HG03575 (cell line): ENCODE results near the gene CTCF.

ENCODE experiments used
- ATAC-seq: cut with Tn5 transposase; IDR thresholded peaks from one replicate; pipeline ENCODE4 v1.9.1; 2021; ENCODE audit not compliant: unreplicated experiment, insufficient number of reproducible peaks, low FRiP score; ENCODE audit errors: extremely low read depth

The CTCF gene

DNA sequence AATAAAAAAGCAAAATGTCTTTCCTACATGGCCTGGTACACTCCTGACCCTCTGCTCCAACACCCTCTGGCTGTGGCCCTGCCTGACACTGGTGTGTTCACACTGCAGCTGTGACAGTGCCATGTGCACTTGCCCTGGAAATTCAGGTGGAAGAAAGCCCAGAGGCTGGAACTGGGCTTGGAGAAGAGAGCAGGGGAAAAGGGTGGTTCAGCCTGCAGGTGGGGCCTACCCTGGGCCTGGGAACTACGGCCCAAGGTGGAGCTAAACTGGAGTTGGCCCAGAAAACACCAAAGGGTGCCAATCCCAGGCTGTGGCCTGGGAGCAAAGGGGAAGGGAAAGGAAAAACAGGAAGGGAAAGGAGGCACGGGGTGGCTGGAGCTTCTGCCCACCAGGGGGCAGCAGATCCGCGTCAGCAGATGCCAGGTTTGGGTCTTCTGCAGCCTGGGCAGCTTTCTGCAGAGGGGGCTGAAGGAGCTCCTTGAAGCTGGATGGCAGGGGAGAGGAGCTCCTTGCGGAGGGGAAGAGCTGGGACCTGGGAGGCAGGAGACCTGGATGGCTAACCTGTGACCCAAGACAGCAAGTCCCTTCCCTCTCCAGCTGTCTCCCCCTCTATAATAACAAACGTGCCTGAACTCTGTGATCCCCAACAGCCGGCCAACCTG lies 15.4 kb upstream of the CTCF start:
- no peak for ATAC-seq

DNA sequence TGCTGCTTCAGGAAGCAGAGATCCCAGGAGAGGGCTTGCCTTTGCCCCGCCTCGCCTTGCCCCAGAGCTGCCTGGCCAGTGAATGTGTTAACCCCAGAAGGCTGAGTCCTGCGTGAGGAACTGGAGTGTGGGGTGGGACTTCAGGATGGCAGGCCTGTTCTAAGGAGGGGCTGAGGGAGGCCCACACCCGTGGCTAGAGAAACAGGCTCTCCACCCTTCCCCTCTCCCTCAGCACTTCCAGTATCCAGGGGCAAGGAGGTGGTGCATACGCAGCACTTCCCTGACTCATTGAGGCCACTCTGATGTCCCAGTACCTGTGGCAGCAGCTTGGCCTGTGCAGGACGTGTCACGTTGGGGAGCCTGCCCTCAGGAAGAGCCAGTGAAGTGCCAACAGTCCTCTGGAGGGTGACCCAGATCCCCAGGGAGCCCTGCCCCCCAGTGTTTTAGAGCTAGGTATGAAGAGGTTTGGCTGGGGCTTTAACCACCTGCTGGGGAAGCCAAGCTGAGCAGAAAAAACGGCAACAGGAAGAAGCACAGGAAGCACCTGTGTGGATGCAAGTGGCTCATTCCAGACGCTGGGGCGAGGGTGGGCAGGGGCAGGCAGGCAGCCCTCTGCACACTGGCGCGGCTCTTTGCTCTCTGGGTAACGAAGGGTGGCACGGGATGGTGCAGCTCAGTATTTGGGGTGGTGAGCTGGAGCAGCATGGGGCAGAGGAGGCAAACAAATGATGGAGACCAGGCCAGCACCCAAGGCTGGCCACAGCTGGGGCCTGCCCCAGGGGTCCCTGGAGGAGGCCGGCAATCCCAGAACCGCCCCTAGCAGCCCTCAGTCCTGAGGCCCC lies 14.7 kb upstream of the CTCF start:
- no peak for ATAC-seq

DNA sequence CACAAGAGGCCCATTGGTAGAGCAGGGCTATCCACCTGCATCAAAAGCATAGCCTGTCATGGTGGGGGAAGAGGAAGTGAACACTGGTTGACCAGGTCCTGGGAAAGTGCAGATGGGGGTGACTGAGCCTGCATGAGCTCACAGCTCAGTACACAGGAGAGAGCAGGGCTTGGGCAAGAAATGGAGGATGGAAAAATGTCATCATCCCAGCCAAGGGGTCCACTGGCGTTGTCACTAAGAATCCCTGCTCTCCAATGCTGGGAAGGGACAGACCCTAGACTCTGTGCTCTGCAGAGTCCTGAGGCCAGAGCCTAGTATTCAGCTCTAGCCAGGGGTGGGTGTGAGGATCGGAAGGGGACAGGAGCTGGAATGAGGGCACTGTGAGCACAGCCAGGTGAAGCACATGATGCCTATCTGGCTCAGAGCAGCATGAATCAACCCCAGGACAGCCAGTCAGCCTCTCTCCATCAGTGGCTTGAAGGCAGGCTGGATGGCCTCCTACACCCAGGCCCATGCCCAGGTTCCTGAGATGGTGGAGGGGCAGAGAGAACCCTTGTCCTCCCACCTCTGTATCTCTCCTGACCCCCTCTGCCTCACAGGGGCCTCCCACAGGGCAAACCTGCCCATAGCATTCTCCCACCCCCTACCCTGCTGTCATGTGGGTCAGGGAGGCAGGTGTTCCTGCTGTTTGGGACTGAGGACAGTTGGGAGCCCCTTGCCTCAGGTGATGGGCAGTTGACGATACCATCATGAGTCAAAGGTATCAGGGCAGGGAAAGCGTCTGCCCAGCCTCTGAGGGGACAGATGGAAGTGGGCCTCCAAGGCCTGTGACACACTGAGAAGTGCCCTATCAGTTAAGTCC lies 13.8 kb upstream of the CTCF start:
- no peak for ATAC-seq

DNA sequence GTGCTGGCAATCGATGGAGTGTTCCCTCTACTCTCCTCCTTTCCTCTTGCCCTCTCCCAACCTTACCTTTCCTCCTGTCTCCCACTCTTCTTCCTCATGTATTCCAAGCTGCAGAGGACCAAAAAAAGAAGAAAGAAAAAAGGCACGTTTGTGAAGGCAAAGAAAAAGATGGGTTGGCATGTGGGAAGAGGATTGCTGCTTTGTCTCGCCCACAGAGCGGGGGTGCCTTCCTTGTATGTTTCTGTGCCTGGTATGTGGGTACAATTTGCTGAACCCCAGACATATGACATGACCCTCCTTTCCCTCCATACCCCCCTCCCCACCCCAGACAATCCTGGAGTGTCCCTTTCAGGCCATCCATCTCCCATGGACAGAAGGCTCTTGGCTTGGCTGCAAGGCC lies 13.1 kb upstream of the CTCF start:
- ATAC-seq: no peak

DNA sequence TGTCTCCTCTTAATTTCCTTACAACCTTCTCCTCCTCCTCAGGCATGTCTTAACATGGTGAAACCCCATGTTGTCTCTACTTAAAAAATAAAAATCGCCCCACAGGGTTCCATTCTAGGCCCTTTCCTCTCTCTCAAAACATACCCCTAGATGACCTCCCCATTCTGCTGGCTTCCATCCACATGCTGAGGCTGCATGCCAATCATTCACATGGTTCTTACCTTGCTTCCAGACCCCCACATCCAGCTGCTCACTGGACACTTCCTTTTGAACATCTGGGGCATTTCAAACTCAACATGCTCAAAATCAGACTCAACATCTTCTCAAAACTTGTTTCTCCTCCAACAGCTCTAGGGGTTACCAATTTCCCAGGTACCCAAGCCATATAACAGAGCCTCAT lies 12.4 kb upstream of the CTCF start:
- no peak for ATAC-seq

DNA sequence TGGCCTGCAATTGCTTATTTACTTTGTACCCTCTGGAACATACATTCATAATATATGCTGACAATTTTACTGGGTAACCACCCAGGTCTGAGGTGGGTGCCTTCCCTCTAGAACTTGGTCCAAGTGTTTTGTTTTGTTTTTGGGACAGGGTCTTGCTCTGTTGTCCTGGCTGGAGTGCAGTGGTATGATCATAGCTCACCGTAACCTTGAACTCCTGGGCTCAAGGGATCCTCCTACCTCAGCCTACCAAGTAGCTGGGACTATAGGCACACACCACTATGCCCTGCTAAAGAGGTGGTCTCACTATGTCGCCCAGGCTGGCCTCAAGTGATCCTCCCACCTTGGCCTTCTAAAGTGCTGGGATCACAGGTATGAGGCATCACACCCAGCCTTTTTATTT lies 11.2 kb upstream of the CTCF start:
- ATAC-seq: no peak

DNA sequence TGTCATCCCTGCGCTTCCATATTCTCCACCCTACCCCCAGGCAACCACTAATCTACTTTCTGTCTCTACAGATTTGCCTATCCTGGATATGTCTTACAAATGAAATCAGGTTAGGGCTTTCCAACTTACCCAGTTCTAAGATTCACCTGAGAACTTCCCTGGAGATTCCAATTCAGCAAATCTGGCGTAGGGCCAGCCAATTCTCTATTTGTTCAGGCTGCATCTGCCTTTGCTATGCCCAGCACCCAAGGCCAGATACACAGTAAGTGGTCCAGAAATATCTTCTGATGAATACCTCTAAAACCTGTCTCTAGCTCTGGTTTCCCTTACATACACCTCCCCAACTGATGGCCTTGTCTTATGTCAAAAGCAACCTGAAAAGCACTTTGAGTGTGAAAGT lies 10.4 kb upstream of the CTCF start:
- ATAC-seq: no peak

DNA sequence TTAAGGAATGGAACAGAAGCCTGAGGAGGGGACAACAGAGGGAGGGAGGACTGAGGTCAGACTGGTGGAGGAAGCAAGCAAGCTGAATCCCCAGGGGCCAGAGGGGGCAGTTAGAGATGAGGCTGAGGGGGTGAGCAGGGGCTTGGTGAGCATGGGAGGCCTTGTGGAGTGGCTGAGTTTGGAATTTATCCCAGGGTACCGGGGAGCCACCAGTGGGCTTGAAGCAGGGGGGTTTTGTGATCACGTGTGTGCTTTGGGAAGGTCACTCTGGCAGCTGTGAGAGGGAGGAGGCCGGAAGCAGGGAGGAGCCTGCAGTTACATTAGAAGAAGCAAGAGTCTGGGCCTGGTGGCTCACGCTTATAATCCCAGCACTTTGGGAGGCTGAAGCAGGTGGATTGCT lies 9.8 kb upstream of the CTCF start:
- no peak for ATAC-seq

DNA sequence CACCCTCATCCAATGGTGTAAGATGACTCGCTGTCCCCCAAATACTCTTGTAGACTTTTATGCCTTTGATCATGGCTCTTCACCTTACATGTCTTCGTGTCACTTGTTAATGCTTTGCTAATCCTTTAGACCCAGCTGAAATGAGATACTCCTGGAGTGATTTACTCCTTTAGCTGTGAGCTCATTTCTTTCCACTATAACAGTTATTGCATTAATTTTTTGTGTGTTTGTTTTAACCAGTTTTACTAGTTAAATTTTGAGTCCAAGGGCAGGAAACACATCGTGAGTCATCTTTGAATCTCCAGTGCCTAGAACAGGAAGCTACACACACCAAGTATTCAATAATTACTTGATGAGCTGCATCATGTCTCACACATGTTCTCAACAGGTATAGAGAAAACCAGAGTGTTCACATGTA lies 6.5 kb upstream of the CTCF start:
- no peak for ATAC-seq

DNA sequence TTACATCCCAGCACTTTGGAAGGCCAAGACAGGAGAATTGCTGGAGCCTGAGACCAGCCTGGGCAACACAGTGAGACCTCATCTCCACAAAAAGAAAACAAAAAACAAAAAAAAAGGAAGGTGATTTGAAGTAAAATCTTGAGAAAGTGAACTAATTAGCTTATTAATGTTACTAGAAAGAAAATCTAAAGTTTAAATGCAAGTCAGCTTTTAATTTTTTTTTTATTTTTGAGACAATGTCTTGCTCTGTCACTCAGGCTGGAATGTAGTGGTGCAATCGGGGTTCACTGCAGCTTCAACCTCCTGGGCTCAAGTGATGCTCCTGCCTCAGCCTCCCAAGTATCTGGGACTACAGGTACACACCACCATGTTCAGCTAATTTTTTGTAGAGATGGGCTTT lies 3.5 kb upstream of the CTCF start:
- ATAC-seq: no peak

DNA sequence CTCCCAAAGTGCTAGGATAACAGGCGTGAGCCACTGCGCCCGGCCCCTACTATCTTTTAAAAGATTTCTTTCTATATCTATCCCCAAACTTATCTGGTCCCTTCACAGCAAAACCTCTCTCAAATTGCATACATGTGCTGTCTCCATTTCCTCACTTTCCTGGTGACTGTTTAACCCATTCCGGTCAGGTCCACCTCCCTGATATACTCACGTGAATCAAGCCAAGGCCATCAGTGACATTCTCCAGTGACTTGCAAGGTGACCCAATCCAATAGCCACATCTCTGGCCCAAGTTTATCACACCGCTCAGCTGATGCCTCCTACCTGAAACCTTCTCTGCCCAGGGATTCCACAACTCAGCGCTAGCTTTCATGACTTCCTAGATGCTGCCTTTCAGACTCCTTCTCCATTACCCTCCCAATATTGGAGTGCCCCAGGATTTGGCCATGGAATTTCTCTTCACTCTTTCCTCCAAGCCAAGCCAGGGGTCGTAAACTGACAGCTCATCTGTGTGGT lies 1.4 kb upstream of the CTCF start:
- ATAC-seq: no peak

DNA sequence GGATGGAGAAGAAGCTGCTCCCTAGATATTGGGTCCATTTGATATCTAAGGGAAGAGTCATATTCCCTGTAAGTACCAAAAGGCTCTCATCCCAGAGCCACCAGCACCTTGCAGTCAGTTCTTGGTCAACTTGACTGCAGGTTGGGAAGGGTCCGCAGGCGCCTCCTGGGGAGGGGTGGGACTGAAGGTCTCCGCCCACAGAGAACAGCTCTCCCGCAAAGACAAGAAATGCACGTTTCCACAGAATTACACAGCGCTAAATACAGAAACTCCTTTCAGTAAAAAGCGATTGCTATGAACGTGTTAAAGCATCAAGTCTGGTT lies 864 bp upstream of the CTCF start:
- ATAC-seq: no peak

DNA sequence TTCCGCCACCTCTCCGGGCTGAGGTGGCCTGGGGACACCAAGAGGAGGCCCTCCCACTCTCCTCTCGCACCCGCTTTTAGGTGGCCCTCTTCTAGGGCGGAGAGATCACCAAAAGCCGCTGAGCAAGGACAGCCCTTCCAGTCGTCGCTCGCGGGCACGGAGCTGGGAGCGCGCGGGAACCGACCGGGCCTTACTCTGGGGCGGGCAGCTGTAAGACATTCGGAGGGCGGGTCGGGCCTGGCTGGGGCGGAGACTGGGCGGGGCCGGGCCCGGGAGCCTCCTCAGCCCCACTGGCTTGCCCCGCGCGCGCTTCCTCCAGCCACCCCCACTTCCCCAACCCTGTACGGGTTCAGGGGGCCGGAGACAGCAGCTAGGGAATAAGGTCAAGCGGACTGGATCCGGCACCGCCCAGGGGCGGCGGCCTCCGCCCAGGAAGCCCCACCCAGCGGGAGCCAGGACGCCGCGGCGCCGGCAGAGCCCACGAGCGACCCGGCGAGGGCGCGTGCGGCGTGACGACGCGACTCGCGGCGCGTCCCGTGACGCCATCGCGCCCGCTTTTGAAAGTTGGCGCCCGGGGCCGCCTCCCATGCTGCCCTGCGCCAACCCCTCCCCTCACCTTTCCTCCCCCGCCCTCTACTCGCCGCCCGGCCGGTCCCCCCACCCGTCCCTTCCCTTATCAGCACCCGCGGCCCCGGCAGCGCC lies 351 bp upstream of the CTCF start:
- ATAC-seq: peak; percentile 58

DNA sequence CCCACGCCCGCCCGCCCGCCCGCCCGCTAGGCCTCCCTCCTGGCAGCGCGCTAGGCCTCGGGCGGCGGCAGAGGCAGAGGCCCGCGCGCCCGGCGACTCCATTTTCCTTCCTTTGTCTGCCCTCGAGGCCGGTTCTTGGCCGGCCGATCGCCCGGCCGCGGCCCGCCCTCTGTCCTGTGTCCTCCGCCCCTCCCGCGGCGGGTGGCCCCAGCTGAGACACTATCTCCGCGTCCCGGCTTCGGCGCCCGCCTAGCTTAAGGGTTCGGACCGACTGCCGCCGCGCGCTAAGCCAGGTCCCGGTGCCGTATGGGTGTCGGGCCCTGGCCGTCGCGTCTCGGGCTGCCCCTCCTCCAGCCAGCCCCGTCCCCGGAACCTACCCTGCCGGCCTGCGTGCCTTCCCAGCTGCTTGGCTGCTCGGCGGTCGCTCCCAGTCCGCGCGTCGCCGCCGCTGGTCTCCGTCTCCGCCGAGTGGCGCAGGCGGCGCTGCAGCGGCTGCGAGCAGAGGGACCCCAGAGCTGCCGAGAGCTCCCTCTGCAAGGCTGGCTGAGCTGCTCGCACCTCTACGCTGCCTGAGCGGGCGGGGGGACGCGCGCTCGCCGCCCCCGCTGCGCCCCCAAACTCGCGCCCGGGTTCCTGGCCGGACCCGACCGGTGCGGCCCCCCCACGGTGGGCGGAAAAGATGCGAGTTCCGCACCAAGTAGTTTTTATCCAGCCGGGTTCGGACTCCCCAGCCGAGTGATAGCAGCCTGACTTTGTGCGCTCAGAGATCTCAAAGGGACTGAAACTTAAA lies 787 bp downstream of the CTCF start:
- no peak for ATAC-seq

DNA sequence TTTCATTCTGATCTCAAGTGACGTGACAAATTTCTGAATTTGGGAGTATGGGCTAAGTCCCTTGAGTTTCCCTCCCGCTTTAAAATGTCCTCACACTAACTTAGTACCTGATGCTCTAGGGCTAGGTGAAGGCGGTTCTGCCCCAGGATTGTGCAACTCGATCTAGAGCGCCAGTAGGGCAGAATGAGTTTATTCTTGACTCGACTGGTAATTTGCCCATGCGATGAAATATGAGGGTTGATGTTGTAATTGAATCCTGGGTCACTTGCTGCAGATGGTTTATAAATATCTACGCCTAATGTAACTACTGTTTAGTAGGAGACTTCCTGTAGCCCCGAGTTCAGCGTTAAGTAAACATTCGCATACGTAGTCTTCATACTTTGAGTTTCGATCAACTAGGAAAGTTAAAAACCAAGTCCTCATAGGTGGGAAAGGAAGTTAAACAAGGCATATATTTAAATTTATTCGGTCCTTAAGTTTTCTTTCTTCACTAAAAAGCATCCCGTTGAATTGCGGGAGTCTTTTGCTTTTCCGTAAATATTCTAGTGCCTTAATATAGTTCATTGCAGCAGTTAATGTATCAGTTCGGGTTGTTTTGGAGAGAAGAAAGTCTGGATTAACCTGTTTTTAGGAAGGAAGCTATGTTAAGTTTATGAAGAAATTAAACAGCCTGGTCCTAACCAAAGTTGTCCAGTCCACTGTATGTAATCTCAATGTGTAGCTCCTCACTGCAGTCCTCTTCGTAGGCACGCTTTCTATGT lies 1.6 kb downstream of the CTCF start:
- no peak for ATAC-seq

DNA sequence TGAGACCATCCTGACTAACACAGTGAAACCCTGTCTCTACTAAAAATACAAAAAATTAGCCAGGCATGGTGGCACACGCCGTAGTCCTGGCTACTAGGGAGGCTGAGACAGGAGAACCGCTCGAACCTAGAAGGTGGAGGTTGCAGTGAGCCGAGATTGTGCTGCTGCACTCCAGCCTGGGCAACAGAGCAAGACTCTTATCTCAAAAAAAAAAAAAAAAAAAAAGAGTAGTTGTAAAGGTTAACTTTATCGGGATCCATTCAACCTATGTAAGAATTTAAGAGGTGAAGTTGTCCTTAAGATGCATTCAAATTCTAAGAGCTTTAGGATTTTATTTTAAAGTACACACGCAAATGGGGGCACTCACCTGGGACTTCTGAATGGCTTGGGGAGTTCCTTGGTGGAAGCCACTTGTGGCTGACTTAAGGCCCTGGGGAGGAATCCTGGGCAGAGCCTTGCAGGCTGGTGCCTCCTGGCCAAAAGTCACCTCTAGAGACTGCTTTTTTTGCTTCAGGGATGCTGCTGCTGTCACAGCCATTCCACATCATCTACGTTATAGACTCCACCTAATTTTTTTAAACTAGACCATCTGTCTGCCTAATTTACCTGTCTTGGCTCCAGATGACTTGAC lies 3.3 kb downstream of the CTCF start:
- ATAC-seq: no peak

DNA sequence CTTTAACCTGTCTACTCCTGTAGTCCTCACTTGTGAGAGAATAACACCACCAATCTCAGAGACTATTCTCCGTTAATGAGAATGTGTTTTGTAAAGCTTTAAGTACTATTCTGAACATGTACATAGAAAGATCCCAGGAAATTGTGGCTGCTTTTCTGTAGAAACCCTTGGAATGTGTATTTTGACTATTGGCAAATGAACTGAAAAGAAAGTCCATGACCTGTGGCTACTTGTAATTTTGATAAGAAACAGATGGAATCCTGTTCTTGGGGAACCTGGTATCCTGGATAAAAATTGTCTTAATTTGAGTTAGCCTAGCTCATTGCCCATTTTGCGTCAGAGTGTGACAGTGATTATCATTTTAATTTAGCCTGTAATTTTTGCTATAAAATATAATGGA lies 9.1 kb downstream of the CTCF start:
- no peak for ATAC-seq
